ENCODE measurements around the gene ADAMTS6.
A peak's percentile ranks its signal among the peaks of the same experiment; 100 is the strongest.

The ADAMTS6 gene

GRCh38 chr5:65163698-65164097 is 318.0 kb downstream of the ADAMTS6 start:
- WGBS (ENCODE audit: extremely low coverage, insufficient coverage, insufficient read length), result no CpG with 5 or more reads among the region's 10 CpGs
- Histone ChIP-seq H3K79me1 (ENCODE audit: low read length) (peaks cover 3% of the 10 kb centered on the region), H4K8ac (ENCODE audit: low read depth, low read length) (no peak overlapping the region), H3K18ac (ENCODE audit: low read length) (no peak overlapping the region), H2AFZ (ENCODE audit: insufficient read depth, low read length, poor library complexity) (no peak overlapping the region), H2BK120ac (ENCODE audit: insufficient read depth, low read length, poor library complexity) (no peak overlapping the region), H3K9ac (ENCODE audit: low read length) (no peak overlapping the region), H3K36me3 (ENCODE audit: control insufficient read depth in 1 of 2, insufficient read depth in 2 of 2, low read length in 2 of 2) (peaks cover 2 to 4% of the 10 kb centered on the region in 2 experiments), H2AK5ac (ENCODE audit: low read length) (no peak overlapping the region), H3K9me3 (ENCODE audit: insufficient read depth, low read depth, low read length) (no peaks in the 10 kb centered on the region), H3K4me2 (ENCODE audit: low read length) (no peak overlapping the region), H3K79me2 (ENCODE audit: control insufficient read depth, insufficient read depth, low read length, poor library complexity) (no peaks in the 10 kb centered on the region), H3K4ac (ENCODE audit: low read depth, low read length) (no peak overlapping the region), H3K27me3 (ENCODE audit: insufficient read depth, low read length) (no peaks in the 10 kb centered on the region), H2BK5ac (ENCODE audit: low read depth, low read length, poor library complexity) (no peak overlapping the region), H3K4me1 (ENCODE audit: control insufficient read depth in 1 of 2, insufficient read depth in 2 of 2, low read length in 2 of 2) (peaks cover 3 to 4% of the 10 kb centered on the region in 2 experiments), H3K27ac (ENCODE audit: low read depth, low read length) (no peak overlapping the region), H3K4me3 (ENCODE audit: low read depth, low read length) (no peak overlapping the region), H3K14ac (ENCODE audit: low read length) (no peak overlapping the region), H4K12ac (ENCODE audit: low read depth, low read length) (no peak overlapping the region), H2BK12ac (ENCODE audit: low read length) (no peak overlapping the region), H4K91ac (ENCODE audit: low read depth, low read length) (no peak overlapping the region), H3K23ac (ENCODE audit: low read length) (no peak overlapping the region)
- peak in 1 of 2 donors; percentile 7 for DNase-seq

- H3K36me3 ChIP-seq (ENCODE audit: control insufficient read depth in 1 of 2, insufficient read depth in 2 of 2, low read length in 2 of 2), result peaks cover 2 to 4% of the 10 kb centered on the region in 2 experiments
- no peak overlapping the region for H4K91ac ChIP-seq (ENCODE audit: low read depth, low read length)
- no peak overlapping the region for H4K12ac ChIP-seq (ENCODE audit: low read depth, low read length)
- H3K9me3 ChIP-seq (ENCODE audit: insufficient read depth, low read depth, low read length), result no peaks in the 10 kb centered on the region
- H3K79me2 ChIP-seq (ENCODE audit: control insufficient read depth, insufficient read depth, low read length, poor library complexity), result no peaks in the 10 kb centered on the region
- H3K23ac ChIP-seq (ENCODE audit: low read length), result no peak overlapping the region
- H3K9ac ChIP-seq (ENCODE audit: low read length), result no peak overlapping the region
- no peak overlapping the region for H4K8ac ChIP-seq (ENCODE audit: low read depth, low read length)
- H3K79me1 ChIP-seq (ENCODE audit: low read length), result peaks cover 4% of the 10 kb centered on the region
- H2BK12ac ChIP-seq (ENCODE audit: low read length), result no peak overlapping the region
- no CpG with 5 or more reads among the region's 1 CpG for WGBS (ENCODE audit: extremely low coverage, insufficient coverage, insufficient read length)
- peaks cover 6 to 10% of the 10 kb centered on the region in 2 experiments for H3K4me1 ChIP-seq (ENCODE audit: control insufficient read depth in 1 of 2, insufficient read depth in 2 of 2, low read length in 2 of 2)
- no peak overlapping the region for H3K4ac ChIP-seq (ENCODE audit: low read depth, low read length)
- no peak overlapping the region for H3K27ac ChIP-seq (ENCODE audit: low read depth, low read length)
- H3K18ac ChIP-seq (ENCODE audit: low read length), result no peak overlapping the region
- H3K4me3 ChIP-seq (ENCODE audit: low read depth, low read length), result no peak overlapping the region
- no peak overlapping the region for H2BK5ac ChIP-seq (ENCODE audit: low read depth, low read length, poor library complexity)
- H2BK120ac ChIP-seq (ENCODE audit: insufficient read depth, low read length, poor library complexity), result no peak overlapping the region
- H3K27me3 ChIP-seq (ENCODE audit: insufficient read depth, low read length), result no peaks in the 10 kb centered on the region
- H2AK5ac ChIP-seq (ENCODE audit: low read length), result no peak overlapping the region
- no peak for DNase-seq
- H3K4me2 ChIP-seq (ENCODE audit: low read length), result no peak overlapping the region
- H3K14ac ChIP-seq (ENCODE audit: low read length), result no peak overlapping the region
- no peak overlapping the region for H2AFZ ChIP-seq (ENCODE audit: insufficient read depth, low read length, poor library complexity)
These were observed 320.1 kb downstream of the ADAMTS6 start for GRCh38 chr5:65161655-65162054.

DNA sequence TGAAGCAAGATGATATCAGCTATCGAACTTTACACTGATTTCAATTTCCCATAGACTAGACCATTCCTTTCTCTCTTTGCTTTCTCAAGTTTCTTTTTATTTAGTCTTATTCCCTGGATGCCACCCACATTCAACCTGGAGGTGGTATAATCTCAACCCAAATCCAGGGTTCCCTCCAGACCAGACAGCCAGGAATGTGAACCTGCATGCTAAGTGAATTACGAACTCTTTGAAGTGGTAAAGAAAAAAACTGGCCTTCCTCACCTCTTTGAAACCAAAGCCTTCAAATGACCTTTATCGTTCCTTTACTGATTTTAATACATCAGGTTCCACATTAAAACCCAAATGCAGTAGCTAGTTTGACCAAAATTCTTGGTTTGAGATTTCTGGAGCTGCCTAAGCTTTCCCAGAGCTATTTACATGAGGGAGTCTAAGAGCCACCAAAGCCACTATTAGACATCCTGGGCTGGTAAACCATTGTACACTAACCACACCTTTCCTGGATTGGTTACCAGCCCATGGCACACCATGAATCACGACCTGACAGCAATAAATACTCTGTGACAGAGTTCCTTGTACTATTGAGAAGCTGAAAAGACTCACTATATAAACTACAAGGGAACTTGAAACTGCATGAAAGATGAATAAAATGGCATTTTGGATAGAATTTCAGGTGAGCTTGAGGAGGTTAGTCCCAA is 323.7 kb downstream of the ADAMTS6 start:
- Histone ChIP-seq H2BK5ac (ENCODE audit: low read depth, low read length, poor library complexity) (no peak overlapping the region), H3K14ac (ENCODE audit: low read length) (no peak overlapping the region), H3K4me1 (ENCODE audit: control insufficient read depth in 1 of 2, insufficient read depth in 2 of 2, low read length in 2 of 2) (peaks cover 6 to 10% of the 10 kb centered on the region in 2 experiments), H3K9me3 (ENCODE audit: insufficient read depth, low read depth, low read length) (no peaks in the 10 kb centered on the region), H4K12ac (ENCODE audit: low read depth, low read length) (no peak overlapping the region), H4K91ac (ENCODE audit: low read depth, low read length) (no peak overlapping the region), H3K36me3 (ENCODE audit: control insufficient read depth in 1 of 2, insufficient read depth in 2 of 2, low read length in 2 of 2) (peaks cover 5 to 7% of the 10 kb centered on the region in 2 experiments), H3K79me2 (ENCODE audit: control insufficient read depth, insufficient read depth, low read length, poor library complexity) (no peaks in the 10 kb centered on the region), H3K4ac (ENCODE audit: low read depth, low read length) (no peak overlapping the region), H3K27ac (ENCODE audit: low read depth, low read length) (peak overlapping the region; percentile 63), H3K4me3 (ENCODE audit: low read depth, low read length) (no peak overlapping the region), H3K9ac (ENCODE audit: low read length) (no peak overlapping the region), H2AK5ac (ENCODE audit: low read length) (no peak overlapping the region), H3K23ac (ENCODE audit: low read length) (no peak overlapping the region), H4K8ac (ENCODE audit: low read depth, low read length) (no peak overlapping the region), H3K18ac (ENCODE audit: low read length) (no peak overlapping the region), H3K79me1 (ENCODE audit: low read length) (peaks cover 4% of the 10 kb centered on the region), H2BK120ac (ENCODE audit: insufficient read depth, low read length, poor library complexity) (peak overlapping the region; percentile 76), H2BK12ac (ENCODE audit: low read length) (no peak overlapping the region), H2AFZ (ENCODE audit: insufficient read depth, low read length, poor library complexity) (no peak overlapping the region), H3K4me2 (ENCODE audit: low read length) (peak overlapping the region; percentile 24), H3K27me3 (ENCODE audit: insufficient read depth, low read length) (no peaks in the 10 kb centered on the region)
- WGBS (ENCODE audit: extremely low coverage, insufficient coverage, insufficient read length), result no CpG with 5 or more reads among the region's 4 CpGs
- DNase-seq, result no peak

DNA sequence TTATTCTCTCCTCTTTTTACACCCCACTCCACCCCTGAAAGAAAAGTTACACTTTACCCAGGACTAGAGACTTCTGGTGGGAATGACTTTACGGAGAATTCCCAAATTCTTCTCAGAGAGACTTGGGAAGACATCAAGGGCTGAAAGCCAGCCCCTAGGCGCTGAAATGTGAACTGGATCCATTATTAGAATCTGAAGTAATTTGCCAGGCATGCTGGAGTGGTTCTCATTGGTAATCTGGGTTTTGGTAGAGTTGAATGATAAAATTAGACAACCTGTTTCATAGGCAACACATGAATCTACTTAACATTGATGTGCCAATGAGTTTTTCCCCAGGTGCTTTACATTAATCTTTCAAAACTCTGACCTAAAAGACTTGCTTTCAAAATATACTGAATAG is 324.8 kb downstream of the ADAMTS6 start:
- H3K14ac ChIP-seq (ENCODE audit: low read length), result no peak overlapping the region

More for the DNA sequence above, 324.8 kb downstream of the ADAMTS6 start:
- H3K9ac ChIP-seq (ENCODE audit: low read length), result no peak overlapping the region
- no peak overlapping the region for H3K4me2 ChIP-seq (ENCODE audit: low read length)
- H3K27ac ChIP-seq (ENCODE audit: low read depth, low read length), result no peak overlapping the region
- no peaks in the 10 kb centered on the region for H3K27me3 ChIP-seq (ENCODE audit: insufficient read depth, low read length)
- no peak overlapping the region for H4K12ac ChIP-seq (ENCODE audit: low read depth, low read length)
- no CpG with 5 or more reads among the region's 2 CpGs for WGBS (ENCODE audit: extremely low coverage, insufficient coverage, insufficient read length)
- no peak overlapping the region for H2AFZ ChIP-seq (ENCODE audit: insufficient read depth, low read length, poor library complexity)
- H3K9me3 ChIP-seq (ENCODE audit: insufficient read depth, low read depth, low read length), result no peaks in the 10 kb centered on the region
- no peak overlapping the region for H4K8ac ChIP-seq (ENCODE audit: low read depth, low read length)
- DNase-seq, result no peak
- no peak overlapping the region for H3K4ac ChIP-seq (ENCODE audit: low read depth, low read length)
- H4K91ac ChIP-seq (ENCODE audit: low read depth, low read length), result no peak overlapping the region
- H3K79me1 ChIP-seq (ENCODE audit: low read length), result peaks cover 4% of the 10 kb centered on the region
- H3K4me3 ChIP-seq (ENCODE audit: low read depth, low read length), result no peak overlapping the region
- H2AK5ac ChIP-seq (ENCODE audit: low read length), result no peak overlapping the region
- peaks cover 6 to 10% of the 10 kb centered on the region in 2 experiments for H3K4me1 ChIP-seq (ENCODE audit: control insufficient read depth in 1 of 2, insufficient read depth in 2 of 2, low read length in 2 of 2)
- H3K18ac ChIP-seq (ENCODE audit: low read length), result no peak overlapping the region
- no peaks in the 10 kb centered on the region for H3K79me2 ChIP-seq (ENCODE audit: control insufficient read depth, insufficient read depth, low read length, poor library complexity)
- H3K36me3 ChIP-seq (ENCODE audit: control insufficient read depth in 1 of 2, insufficient read depth in 2 of 2, low read length in 2 of 2), result peaks cover 5 to 8% of the 10 kb centered on the region in 2 experiments
- no peak overlapping the region for H2BK12ac ChIP-seq (ENCODE audit: low read length)
- H2BK5ac ChIP-seq (ENCODE audit: low read depth, low read length, poor library complexity), result no peak overlapping the region
- H3K23ac ChIP-seq (ENCODE audit: low read length), result no peak overlapping the region
- H2BK120ac ChIP-seq (ENCODE audit: insufficient read depth, low read length, poor library complexity), result no peak overlapping the region
